H7 (cell line): ENCODE results near the gene LIPH. TPM values are rescaled to one million over a fixed set of nuclear protein-coding genes. Genes with fewer than 3 reads are reported as not detected.
"Not testable (repeated sequence)": the region's sequence is repeated elsewhere in the genome, so short reads cannot be mapped to it uniquely, and the experiment has no call there.

ENCODE experiments used
- DNase-seq: peaks from one replicate; pipeline ENCODE4 v3.0.0; 2012
- H3K27me3 ChIP-seq: 2 replicates; pipeline ENCODE4 v1.6.0; 2011; ENCODE audit warnings: mild to moderate bottlenecking, low read length; ENCODE audit not compliant: control insufficient read depth, insufficient read depth
- H3K36me3 ChIP-seq: replicated peaks from 2 replicates; pipeline ENCODE4 v1.5.1; 2011; ENCODE audit warnings: low read length; ENCODE audit not compliant: control insufficient read depth, insufficient read depth
- H3K4me3 ChIP-seq: 2 replicates; pipeline ENCODE4 v1.5.1; 2011; ENCODE audit warnings: low read depth, mild to moderate bottlenecking, control low read depth, low read length, moderate library complexity; ENCODE audit not compliant: insufficient read depth
- total RNA-seq: library from RNA; depleted of rRNA; stranded (reverse); fragments of >200 nt; shearing (Covaris generic); gene quantifications from 2 replicates; pipeline ENCODE4 v1.2.3, GENCODE V29; 2014

The LIPH gene
- total RNA-seq, 1 experiment from 2014 or later: 0.21 TPM

DNA sequence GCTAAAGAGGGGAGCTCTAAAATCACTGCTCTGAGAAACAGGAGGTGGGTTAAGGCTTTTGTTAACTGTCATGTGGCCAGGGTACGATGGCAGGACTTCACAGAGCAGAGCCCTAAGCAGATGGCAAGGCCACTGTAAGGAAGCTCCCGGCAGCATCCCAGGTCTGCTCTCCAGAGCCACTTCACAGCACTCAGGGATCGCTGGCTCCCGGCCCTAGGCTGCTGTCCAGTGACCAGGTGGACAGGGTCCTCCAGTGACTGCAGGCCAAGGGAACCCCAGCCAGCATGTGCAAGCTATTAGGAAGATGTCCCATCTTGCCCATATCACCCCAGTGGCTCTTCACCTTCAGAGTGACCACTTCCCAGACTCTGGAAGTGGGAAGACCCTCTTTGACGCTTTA is 63.9 kb downstream of the LIPH start:
- no peak for DNase-seq
- Histone ChIP-seq H3K36me3 (peaks cover 6% of the 10 kb centered on the region), H3K4me3 (no peak overlapping the region), H3K27me3 (no peaks in the 10 kb centered on the region)

DNA sequence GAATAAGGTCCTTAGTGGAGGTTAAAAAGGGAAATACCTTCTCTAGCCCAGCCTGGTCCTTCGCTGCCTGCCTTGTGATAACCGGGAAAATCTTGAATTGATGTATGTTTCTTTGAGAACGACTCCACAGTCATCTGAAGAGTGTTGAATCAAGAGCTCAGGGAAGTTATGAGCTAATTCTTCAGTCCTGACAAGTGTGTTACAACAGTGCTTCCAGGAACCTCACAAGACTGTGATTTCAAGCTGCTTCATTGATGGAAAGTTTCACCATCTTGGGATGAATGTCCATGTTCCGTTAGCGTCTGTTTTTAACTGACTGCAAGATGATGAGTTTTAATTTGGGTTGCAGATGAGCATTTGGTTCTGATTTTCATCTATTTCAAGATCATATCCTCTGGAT is 66.0 kb downstream of the LIPH start:
- no peak overlapping the region for H3K4me3 ChIP-seq
- peaks cover 6% of the 10 kb centered on the region for H3K36me3 ChIP-seq
- no peaks in the 10 kb centered on the region for H3K27me3 ChIP-seq
- DNase-seq: no peak

DNA sequence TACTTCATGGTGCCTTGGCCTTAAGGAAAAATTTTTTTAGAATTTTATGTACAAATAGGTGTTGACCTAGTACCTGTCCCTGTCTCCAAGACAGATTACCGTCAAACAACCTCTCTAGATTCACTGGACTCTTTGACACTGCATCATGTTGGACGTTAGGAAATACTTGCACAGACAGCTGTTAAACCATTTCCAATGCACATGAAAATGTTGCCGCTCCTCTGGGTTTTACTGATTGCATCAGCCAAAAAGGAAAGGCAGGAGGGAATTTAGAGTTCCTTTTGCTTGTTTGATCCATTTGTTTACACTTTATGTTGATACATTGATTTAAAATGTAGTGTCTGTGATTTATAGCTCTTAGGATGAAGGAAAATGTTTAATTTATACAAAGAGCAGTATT is 68.1 kb downstream of the LIPH start:
- H3K36me3 ChIP-seq: peaks cover 4% of the 10 kb centered on the region
- DNase-seq: no peak

DNA sequence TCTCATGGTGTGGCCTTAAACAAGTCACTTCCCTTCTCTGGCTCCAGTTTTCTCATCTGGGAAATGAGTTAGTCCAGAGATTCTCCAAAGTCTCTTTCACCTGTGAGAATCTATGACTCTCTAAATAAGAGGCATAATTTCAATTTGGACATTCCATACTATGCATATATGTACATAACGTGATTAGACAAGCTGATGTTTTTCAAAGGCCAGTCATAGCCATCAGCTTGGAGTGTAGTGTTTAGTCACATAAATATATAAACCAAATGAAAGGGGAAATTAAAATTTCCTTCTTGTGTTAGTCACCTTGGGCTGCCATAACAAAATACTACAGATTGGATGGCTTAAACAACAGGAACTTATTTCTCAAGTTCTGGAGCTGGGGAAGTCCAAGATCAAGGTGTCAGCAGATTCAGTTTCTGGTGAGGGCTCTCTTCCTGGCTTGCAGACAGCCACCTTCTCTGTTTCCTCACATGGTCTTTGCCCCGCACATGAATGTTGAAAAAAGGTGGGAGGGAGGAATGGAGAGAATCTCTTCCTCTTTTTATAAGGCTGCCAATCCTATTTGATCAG is 72.9 kb downstream of the LIPH start:
- DNase-seq: no peak
- Histone ChIP-seq H3K36me3 (no peaks in the 10 kb centered on the region), H3K27me3 (no peaks in the 10 kb centered on the region), H3K4me3 (no peak overlapping the region)

More for the DNA sequence above, 68.1 kb downstream of the LIPH start:
- H3K4me3 ChIP-seq: no peak overlapping the region
- no peaks in the 10 kb centered on the region for H3K27me3 ChIP-seq

DNA sequence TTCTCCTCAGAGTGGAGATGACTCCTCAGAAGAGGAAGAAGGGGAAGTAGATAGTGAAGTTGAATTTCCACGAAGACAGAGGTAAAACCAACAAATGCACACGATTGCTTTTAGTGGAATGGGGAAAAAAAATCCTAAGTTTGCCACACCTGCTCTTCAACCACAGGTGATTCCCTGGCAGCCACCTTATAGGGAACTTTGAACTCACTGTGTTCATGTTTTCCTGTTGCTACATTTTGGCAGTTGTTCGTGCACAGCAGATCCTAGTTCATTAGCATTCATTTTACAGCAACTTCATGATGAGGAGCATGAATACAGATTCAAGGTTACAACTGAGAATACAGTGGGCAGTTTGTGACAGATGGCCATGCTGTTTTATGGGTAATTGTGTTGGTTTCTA is 75.1 kb downstream of the LIPH start:
- Histone ChIP-seq H3K4me3 (no peak overlapping the region), H3K27me3 (no peaks in the 10 kb centered on the region), H3K36me3 (no peaks in the 10 kb centered on the region)
- DNase-seq: no peak

DNA sequence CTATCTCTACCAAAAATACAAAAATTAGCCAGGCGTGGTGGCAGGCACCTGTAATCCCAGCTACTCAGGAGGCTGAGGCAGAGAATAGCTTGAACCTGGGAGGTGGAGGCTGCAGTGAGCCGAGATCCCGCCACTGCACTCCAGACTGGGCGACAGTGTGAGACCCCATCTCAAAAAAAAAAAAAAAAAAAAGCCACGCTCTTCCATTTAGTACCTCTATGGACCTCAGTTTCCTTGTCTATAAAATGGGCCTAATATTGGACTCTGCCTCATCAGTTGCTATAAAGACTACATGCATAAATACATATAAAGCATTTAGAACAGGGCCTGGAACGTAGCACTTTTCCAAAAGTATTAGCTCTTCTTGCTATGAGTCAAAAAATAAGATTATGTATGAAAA is 77.5 kb downstream of the LIPH start:
- not testable (repeated sequence) for H3K27me3 ChIP-seq

DNA sequence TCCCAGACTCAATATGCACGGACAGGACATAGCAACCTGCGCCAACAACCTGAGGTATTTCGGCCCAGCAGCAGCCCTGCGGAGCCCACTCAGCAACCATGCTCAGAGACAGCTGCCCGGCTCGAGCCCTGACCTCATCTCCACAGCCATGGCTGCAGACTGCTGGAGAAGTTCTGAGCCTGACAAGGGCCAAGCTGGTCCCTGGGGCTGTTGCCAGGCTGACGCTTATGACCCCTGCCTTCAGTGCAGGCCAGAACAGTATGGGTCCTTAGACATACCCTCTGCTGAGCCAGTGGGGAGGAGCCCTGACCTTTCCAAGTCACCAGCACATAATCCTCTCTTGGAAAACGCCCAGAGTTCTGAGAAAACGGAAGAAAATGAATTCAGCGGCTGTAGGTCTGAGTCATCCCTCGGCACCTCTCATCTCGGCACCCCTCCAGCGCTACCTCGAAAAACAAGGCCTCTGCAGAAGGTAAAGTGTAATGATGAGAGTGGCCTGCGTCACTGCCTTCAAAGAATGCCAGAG is 79.0 kb downstream of the LIPH start:
- Histone ChIP-seq H3K27me3 (no peaks in the 10 kb centered on the region; the same call in 1 of the 2 replicates), H3K4me3 (no peak overlapping the region), H3K36me3 (no peaks in the 10 kb centered on the region)
- no peak for DNase-seq

More for the DNA sequence above, 77.5 kb downstream of the LIPH start:
- not testable (repeated sequence) for DNase-seq, H3K4me3 ChIP-seq, H3K36me3 ChIP-seq

DNA sequence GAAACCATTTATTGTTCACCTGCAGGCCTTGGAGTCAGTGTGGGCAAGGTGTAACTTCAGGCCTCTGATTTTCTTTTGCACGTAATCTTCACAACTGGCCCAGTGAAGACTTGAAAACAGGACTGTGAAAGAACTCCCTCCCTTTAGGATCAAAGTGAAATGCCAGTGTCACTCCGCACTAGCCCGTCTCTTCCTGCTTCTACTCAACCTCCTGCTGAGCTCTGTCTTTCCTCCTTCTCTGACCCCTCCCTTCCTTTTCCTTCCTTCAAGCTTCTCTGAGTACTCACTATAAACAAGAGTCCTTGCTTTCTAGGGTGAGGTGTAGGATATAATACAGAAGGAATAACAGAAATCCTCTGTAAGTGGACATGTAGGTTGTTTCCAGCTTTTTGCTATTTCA is 82.1 kb downstream of the LIPH start:
- peak; percentile 59 for DNase-seq

DNA sequence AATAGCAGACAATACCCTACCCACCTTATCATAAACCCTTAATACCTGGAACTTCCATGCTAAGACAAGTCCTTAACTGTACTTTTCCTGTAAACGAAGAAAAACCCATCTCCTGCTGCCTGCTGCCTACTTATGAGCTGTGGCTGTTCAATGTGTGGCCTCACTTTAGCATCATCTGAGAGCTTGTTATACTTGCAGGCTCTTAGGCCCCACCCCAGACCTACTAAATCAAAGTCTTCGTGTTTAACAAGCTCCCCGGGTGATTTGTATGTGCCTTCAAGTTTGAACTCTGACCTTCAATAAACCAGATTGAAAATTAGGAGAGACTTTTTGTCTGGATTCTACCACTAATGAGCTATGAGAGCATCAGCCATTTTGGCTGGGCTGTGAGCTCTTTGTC is 82.8 kb downstream of the LIPH start:
- no peaks in the 10 kb centered on the region for H3K36me3 ChIP-seq
- H3K4me3 ChIP-seq: no peak overlapping the region
- no peak for DNase-seq
- H3K27me3 ChIP-seq: no peaks in the 10 kb centered on the region; the same call in 1 of the 2 replicates

More for the DNA sequence above, 82.1 kb downstream of the LIPH start:
- H3K36me3 ChIP-seq: no peaks in the 10 kb centered on the region
- no peaks in the 10 kb centered on the region; the same call in 1 of the 2 replicates for H3K27me3 ChIP-seq
- no peak overlapping the region for H3K4me3 ChIP-seq

DNA sequence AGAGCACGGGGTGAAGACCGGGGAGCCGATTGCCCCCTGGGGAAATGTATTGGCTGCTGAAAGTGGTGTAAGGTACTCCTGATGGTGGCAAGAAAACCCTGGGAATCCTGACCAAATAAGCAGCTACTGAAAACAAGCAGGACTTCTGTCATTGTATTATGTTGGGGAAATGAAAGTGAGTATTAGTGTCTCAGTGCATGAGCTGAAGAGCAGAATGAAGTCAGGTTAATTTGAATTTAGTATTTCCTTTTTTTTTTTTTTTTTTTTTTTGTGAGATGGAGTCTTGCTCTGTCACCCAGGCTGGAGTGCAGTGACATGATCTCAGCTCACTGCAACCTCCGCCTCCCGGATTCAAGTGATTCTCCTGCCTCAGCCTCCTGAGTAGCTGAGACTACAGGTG is 86.3 kb downstream of the LIPH start:
- not testable (repeated sequence) for H3K36me3 ChIP-seq, H3K27me3 ChIP-seq, H3K4me3 ChIP-seq, DNase-seq

DNA sequence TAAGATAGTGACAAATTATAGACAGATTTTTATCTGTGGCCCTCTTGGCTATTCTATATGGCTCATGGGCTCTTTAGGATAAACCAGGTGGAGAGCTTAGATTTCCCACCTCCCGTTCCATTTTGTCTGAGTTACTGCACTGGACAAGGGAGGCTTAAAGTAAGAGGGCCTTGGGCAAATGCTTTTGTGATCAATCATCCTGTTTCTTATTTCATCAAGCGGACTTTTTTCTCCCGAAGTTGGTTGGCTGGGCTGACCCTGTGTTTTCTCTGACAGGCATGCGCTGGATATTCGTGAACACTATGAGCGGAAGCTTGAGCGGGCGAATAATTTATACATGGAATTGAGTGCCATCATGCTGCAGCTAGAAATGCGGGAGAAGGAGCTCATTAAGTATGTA is 86.9 kb downstream of the LIPH start:
- no peak for DNase-seq
- Histone ChIP-seq H3K27me3 (no peaks in the 10 kb centered on the region; the same call in 1 of the 2 replicates), H3K4me3 (no peak overlapping the region), H3K36me3 (no peaks in the 10 kb centered on the region)

DNA sequence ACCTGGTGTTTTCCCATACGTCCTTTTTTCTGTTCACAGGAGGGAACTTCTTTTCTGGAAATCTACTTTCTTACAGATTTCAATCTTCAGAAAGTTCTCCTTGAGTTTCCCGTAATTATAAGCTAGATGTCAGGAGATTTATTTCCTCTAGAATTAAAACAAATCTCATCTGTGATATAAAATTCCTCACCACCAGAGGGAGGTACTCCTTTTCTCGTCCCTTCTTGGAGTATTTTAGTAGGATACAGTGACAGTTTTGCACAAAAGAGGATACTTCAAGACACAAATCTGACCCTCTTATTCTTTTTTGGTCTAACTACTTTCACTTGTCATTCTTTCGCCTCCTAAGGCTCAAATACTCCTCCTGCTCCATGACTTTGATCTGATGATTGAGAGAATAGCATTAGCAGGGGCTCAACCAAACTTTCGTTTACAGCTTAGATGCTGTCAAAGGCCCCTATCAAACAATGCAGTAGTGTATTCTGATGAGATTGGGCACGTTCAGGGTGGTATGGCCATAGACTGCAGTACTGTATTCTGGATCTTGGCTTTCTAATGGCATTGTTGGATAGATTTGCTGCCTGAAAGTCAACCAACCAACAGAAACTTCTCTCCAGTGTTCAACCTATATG is 91.6 kb downstream of the LIPH start:
- peak; percentile 25 for DNase-seq
- Histone ChIP-seq H3K36me3 (no peaks in the 10 kb centered on the region), H3K27me3 (no peaks in the 10 kb centered on the region), H3K4me3 (no peak overlapping the region)

DNA sequence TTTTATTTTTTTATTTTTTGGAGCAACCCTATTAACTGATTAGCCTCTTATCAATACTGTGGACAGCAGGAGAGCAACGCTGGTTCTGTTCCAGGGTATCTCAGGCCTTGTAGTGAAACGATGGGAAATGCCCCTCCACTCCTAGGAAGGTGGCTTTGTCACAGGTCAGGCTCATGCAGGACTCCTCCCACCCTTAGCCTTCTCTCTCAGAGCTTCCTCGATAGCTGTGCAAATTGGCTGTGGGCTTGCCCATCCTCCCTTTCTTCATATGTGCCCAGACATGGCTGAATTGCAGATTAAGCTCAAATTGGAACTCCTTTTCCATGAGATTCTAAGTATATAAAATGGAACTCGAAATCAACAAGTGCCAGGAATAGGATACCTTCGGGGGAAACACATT is 92.1 kb downstream of the LIPH start:
- Histone ChIP-seq H3K4me3 (no peak overlapping the region), H3K36me3 (no peaks in the 10 kb centered on the region), H3K27me3 (no peaks in the 10 kb centered on the region)
- DNase-seq: no peak

DNA sequence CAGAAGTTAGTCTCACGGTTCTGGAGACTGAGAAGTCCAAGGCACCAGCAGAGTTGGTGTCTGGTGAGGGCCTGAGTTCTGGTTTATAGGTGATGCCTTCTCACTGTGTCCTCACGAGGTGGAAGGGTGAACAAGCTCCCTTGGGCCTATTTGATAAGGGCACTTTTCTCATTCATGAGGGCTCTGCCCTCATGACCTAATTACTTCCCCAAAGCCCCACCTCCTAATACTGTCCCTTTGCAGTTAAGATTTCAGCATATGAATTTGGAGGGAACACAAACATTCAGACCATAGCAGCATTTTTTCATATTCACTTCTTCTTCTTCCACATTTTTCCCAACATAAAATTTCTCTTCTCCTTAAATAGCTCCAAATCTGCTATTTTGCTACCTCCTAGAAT is 95.0 kb downstream of the LIPH start:
- Histone ChIP-seq H3K4me3 (no peak overlapping the region), H3K36me3 (no peaks in the 10 kb centered on the region), H3K27me3 (no peaks in the 10 kb centered on the region)
- no peak for DNase-seq
